Mesothelial cell of epicardium (in vitro differentiated cells): Measurements from ENCODE around the gene EXOC4. TPM values are rescaled to one million over a fixed set of nuclear protein-coding genes. Genes with fewer than 3 reads are reported as not detected.

ENCODE experiments used
- DNase-seq, 2 experiments: peaks; one replicate each; pipeline ENCODE4 v3.0.0; 2021; ENCODE audit warnings: low spot score in 2 of 2; ENCODE audit not compliant: unreplicated experiment in 2 of 2
- H3K27ac Mint-ChIP-seq: 2 replicates; pipeline ENCODE4 v1.8.0; 2021; ENCODE audit warnings: mixed read lengths
- H3K27me3 Mint-ChIP-seq: 2 replicates; pipeline ENCODE4 v1.8.0; 2021; ENCODE audit warnings: low read depth, mixed read lengths
- H3K36me3 Mint-ChIP-seq: 2 replicates; pipeline ENCODE4 v1.8.0; 2021; ENCODE audit warnings: mixed read lengths
- H3K4me1 Mint-ChIP-seq: 2 replicates; pipeline ENCODE4 v1.8.0; 2021; ENCODE audit warnings: mixed read lengths
- H3K4me3 Mint-ChIP-seq: 2 replicates; pipeline ENCODE4 v1.8.0; 2021; ENCODE audit warnings: mild to moderate bottlenecking, moderate library complexity, mixed read lengths
- H3K9me3 Mint-ChIP-seq: 2 replicates; pipeline ENCODE4 v1.8.0; 2021; ENCODE audit warnings: mixed read lengths
- CTCF ChIP-seq: fragments of 200-600 bp; sonication (generic); IDR thresholded peaks from one replicate; pipeline ENCODE4 v1.5.0; 2021; ENCODE audit warnings: antibody characterized with exemption; ENCODE audit not compliant: unreplicated experiment
- total RNA-seq: library from RNA; stranded (reverse); gene quantifications from 3 replicates; pipeline ENCODE4 v1.2.1, GENCODE V29; 2021

The EXOC4 gene
- total RNA-seq, 1 donor from 2014 or later: 105 TPM

- DNase-seq: no peak
- Mint-ChIP-seq H3K27me3 (no peaks in the 10 kb centered on the region), H3K9me3 (peaks cover 27% of the 10 kb centered on the region), H3K27ac (no peak overlapping the region), H3K36me3 (peaks cover 21% of the 10 kb centered on the region), H3K4me1 (no peaks in the 10 kb centered on the region), H3K4me3 (no peak overlapping the region)
- TF ChIP-seq CTCF: no peak
Measured at GRCh38 chr7:134078991-134079390, 826.1 kb downstream of the EXOC4 start.

GRCh38 chr7:134081695-134082094 is 828.8 kb downstream of the EXOC4 start:
- H3K4me1 Mint-ChIP-seq: no peaks in the 10 kb centered on the region
- no peak for TF ChIP-seq CTCF
- H3K27ac Mint-ChIP-seq: no peak overlapping the region
- H3K36me3 Mint-ChIP-seq: peaks cover 6% of the 10 kb centered on the region
- H3K4me3 Mint-ChIP-seq: no peak overlapping the region
- peaks cover 27% of the 10 kb centered on the region for H3K9me3 Mint-ChIP-seq
- no peaks in the 10 kb centered on the region for H3K27me3 Mint-ChIP-seq
- DNase-seq: no peak

- no peak overlapping the region for H3K4me3 Mint-ChIP-seq
- no peaks in the 10 kb centered on the region for H3K27me3 Mint-ChIP-seq
- H3K36me3 Mint-ChIP-seq: peaks cover 8% of the 10 kb centered on the region
- no peaks in the 10 kb centered on the region for H3K4me1 Mint-ChIP-seq
- TF ChIP-seq CTCF: no peak
- no peak for DNase-seq
- H3K27ac Mint-ChIP-seq: no peak overlapping the region
- peaks cover 43% of the 10 kb centered on the region for H3K9me3 Mint-ChIP-seq
Measured at GRCh38 chr7:134083766-134084487, 831.0 kb downstream of the EXOC4 start.

GRCh38 chr7:134084488-134085144 is 831.7 kb downstream of the EXOC4 start:
- no peaks in the 10 kb centered on the region for H3K4me1 Mint-ChIP-seq
- peaks cover 14% of the 10 kb centered on the region for H3K36me3 Mint-ChIP-seq
- no peak for DNase-seq
- H3K9me3 Mint-ChIP-seq: peaks cover 49% of the 10 kb centered on the region
- no peak overlapping the region for H3K27ac Mint-ChIP-seq
- no peak for TF ChIP-seq CTCF
- no peak overlapping the region for H3K4me3 Mint-ChIP-seq
- no peaks in the 10 kb centered on the region for H3K27me3 Mint-ChIP-seq

GRCh38 chr7:134085311-134085710 is 832.4 kb downstream of the EXOC4 start:
- no peak overlapping the region for H3K27ac Mint-ChIP-seq
- H3K4me3 Mint-ChIP-seq: no peak overlapping the region
- peaks cover 20% of the 10 kb centered on the region for H3K36me3 Mint-ChIP-seq
- H3K4me1 Mint-ChIP-seq: no peaks in the 10 kb centered on the region
- DNase-seq: no peak
- peaks cover 56% of the 10 kb centered on the region for H3K9me3 Mint-ChIP-seq
- no peaks in the 10 kb centered on the region for H3K27me3 Mint-ChIP-seq
- no peak for TF ChIP-seq CTCF
